SW480 (cell line): ENCODE measurements around the gene CNBP.
"Not testable (repeated sequence)": the region's sequence is repeated elsewhere in the genome, so short reads cannot be mapped to it uniquely, and the experiment has no call there.

ENCODE experiments used
- DNase-seq: peaks from one replicate; pipeline ENCODE4 v3.0.0-alpha.2; 2016; ENCODE audit warnings: low spot score

The CNBP gene

DNA sequence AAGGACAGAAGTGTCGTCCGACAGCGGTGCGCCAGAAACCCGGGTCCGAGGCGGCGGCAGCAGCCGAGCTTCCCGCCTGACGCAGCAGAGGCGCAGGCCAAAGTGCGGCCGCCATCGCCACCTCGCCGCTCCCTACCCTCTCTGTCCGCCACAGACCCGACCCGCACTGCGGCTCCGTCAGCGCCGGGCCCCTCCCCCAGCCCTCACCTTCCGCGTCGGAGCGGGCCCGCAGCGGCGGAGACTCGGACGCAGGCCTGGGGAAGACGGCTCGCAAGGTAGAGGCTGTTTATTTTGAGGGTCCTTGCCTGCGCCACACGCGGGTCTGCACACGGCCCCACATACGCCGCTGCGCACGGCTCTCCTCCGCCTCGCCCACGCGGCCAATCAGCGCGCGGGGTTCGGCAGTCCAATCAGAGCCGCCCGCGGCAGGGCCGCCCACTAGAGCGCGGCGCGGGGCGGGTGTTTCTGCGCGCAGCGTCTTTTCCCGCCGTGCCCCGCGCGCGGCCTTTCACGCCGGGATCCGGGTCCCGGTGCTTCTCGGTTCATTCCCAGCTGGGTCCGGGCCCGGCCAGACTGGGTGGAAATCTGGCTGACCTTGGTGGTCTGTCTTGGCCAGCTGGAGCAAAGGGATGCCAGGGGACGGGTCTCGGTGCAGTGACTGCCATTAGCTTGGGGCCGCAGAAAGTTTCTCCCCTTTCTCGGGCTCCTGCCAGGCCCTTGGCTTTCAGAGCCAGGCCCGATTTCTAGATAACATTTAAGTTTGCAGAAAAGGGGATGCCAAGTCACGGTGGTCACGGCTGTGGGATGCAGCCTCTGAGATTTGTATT is at the start of gene CNBP:
Gene CNBP, minus strand, starts transcription at position 328 of the 827 bp plus-strand sequence. CDS start 12,139 bp downstream, outside the sequence.
- DNase-seq, result peak; percentile 93

DNA sequence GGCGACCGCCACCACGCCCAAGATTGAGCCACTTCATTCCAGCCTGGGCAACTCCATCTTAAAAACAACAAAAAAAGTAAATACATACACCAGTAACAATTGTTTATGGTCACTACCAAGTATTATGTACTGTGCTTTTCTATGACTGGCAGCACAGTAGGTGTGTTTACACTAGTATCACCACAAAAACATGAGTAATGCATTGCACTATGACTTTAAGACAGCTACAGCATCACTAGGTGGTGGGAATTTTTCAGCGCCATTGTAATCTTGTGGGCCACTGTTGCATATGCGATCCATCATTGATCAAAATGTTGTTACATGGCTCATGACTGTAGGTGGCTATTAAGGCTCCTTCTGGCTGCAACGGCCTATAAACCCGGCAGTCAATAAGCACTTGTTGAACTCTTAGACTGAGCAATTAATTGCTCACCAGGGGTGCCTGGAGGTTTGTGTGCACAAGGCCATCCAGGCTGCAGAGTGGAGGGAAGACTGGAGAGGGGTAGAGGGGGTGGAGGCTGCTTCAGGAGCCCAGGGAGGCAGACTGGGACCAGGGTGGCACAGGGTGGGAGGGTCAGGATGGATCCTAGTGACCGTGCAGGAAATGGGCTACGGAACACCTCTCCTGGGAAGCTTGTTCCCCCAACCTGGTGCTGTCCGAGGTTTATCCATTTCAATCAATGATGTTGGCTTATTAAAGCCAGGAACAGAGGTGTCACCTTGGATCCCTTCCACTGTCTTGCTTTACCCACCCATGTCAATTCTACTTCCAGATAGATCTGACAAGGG is 47.8 kb upstream of the CNBP start:
- no peak for DNase-seq

DNA sequence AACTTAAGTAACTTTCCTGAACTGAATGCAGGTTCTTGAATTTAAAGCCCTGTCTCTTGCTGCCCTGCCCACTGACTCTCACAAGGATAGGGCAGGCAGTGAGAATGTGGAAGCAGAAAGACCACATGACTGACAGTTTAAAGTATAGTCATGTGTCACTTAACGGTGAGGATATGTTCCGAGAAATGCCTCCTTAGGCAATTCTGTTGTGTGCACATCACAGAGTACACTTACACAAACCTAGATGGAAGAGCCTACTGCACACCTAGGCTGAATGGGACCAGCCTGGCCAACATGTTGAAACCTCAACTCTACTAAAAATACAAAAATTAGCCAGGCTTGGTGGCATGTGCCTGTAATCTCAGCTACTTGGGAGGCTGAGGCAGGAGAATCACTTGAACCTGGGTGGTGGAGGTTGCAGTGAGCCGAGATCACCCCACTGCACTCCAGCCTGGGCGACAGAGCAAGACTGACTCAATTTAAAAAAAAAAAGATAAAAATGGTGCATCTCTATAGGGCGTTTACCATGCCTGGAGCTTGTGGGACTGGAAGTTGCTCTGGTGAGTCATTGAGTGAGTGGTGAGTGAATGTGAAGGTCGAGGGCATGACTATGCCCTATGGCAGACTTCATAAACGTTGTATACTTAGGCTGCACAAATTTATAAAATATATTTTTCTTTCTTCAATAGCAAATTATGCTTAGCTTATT is 46.8 kb upstream of the CNBP start:
- DNase-seq, result peak; percentile 64

DNA sequence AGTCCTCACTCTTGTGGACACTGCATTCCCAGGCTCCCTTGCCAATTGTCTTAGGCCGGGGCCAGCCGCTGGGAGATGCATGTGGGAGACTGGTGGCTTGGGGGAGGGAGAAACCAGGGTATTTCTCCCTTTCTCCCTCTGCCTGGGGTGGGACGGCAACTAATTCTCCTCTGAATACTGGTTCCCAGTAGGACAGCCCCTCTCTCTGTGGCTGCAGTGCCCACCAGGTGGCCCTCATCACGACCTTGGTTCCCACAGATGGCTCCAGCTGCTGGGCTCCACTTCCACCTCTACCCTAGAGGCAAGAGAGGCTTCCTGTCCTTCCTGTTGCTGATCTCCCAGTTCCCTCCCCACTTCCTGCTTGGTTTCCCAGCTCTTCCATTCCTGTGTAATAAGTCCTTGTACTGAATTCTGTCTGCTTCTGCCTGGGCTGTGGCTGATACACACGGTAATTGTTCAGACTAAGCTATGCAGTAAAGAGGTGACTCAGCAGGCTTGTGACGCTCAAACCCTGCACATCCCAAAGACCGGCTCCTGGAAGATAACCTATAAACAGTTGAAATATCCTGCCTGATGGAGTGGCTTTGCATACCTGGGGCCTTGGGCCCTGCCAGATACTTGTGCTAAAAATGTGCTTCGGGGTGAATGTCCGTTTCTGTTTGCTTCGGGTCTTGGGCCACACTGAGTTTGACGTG is 45.3 kb upstream of the CNBP start:
- peak; percentile 41 for DNase-seq

DNA sequence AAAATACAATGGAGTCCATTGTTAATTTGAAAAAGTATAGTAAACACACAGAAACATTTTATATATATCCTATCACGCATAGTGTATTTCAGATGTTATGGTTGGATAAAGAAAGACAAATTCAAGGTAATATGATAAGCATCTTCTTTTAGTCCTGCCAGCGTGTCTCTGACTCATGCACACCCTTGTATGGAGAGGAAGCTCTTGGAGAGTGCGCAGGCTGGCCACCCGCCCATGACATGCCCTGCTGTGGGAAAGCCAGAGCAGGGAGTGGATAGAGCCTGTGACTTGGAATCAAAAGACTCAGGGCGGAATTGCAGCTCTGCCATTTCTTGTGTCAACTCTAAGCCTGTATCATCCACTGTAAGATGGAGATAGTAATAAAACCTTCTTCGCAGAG is 42.7 kb upstream of the CNBP start:
- DNase-seq, result peak; percentile 38

DNA sequence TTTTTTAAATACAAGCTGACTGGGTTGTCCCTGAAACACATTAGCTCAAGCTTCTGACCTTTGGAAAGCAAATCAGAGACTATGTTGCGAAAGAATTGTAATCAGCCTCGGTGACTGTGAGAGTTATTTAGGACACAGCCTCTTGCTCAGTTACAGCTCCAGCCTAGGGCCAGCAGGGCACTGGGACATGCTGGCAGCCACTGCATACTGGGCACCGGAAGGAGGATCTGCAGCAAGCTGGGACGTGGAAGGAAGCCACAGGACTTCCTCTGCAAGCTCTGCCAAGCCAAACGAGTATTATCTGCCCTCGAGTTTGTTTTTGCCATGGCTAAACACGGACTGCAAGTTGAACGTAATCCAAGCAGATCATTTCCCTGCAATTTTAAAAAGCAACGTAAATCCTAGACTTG is 41.3 kb upstream of the CNBP start:
- peak; percentile 64 for DNase-seq

DNA sequence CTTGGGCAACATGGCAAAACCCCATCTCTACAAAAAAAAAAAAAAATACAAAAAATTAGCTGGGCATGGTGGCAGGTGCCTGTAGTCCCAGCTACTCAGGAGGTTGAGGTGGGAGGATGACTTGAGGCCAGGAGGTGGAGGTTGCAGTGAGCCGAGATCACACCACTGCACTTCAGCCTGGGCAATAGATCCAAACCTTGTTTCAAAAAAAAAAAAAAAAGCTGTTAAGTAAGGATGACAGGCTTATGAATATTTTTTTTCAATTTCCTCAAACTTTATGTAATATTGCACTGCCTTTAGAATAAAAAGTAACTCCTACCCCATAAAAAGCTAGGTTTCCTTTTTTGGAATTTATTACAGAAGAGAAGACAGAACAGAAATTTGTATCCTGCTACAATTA is 40.7 kb upstream of the CNBP start:
- DNase-seq, result not testable (repeated sequence)

DNA sequence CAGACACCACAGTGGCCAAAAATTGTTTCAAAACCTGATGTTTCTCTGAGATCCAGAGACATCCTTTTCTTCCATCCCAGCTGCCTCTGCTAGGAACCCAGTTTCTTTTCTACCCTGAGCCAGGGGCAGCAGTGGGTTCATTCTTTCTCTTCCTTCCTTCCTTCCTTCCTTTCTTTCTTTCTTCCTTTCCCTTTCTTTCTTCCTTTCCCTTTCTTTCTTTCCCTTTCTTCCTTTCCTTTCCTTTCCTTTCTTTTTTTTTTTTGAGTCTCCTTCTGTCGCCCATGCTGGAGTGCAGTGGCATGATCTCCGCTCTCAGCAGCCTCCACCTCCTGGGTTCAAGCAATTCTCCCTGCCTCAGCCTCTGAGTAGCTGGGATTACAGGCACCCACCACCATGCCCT is 35.0 kb upstream of the CNBP start:
- no peak for DNase-seq

DNA sequence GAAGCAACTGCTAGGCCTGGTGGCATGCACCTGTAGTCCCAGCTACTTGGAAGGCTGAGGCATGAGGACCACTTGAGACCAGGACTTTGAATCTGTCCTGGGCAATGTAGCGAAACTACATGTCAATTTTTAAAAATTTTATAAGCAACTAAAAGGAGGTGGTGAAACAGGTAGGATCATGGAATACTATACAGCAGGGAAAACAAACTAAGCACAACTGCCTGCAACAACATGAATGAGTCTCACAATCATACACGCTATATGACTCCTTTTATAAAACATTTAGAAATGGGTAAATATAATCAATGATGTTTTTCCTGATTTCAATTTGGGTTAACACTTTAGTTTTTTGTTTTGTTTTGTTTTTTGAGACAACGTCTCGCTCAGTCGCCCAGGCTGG is 29.5 kb upstream of the CNBP start:
- DNase-seq, result no peak

DNA sequence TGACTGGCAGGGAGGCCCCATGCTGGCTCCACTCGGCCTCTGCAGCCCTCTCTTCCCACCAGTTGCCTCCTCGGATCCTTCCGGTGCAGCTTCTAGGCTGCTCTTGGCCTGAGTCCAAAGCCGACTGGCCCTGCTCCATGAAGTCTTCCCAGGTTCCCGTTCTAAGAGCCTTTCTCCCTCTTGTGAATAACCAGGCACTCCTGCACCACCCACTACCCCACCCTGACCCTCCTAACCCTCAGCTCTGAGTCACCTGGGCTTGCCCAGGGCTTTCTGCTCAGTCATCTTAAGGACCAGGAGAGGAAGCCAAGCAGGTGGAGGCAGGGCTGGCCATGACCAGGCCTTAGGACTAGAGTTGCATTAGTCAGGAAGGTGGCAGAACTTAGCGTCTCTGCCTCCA is 28.1 kb upstream of the CNBP start:
- peak; percentile 95 for DNase-seq

DNA sequence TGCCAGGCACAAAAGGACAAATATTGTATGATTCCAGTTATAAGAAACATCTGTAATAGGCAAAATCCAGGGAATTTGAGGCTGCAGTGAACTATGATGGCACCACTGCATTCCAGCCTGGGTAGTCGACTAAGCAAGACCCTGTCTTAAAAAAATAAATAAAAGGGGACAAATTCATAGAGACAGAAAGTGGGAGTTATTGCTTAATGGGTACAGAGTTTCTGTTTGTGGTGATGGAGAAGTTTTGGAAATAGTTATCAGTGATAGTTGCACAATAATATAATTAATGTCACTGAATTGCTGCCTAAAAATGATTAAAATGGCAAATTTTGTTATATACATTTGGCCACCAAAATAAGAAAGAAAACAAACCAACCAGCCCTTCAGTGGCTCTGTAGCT is 27.6 kb upstream of the CNBP start:
- no peak for DNase-seq

DNA sequence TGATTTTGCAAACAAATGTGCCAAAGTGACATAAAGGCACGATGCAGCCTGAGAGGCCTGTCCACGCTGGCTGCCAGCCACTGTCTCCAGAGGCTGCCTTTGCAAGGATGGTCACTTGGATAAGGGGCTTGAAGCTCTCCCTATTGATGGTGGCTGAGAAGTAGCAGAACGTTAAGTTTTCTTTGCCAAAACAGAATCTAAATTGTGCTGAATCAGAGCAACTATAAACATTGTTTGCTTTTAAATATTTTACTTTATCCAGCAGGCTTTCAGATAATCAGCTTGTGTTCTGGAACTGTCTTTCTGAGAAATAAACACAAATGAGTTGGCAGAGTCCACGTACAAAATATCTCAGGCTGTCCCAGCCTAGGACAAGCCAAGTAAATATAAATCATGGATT is 23.8 kb upstream of the CNBP start:
- no peak for DNase-seq

DNA sequence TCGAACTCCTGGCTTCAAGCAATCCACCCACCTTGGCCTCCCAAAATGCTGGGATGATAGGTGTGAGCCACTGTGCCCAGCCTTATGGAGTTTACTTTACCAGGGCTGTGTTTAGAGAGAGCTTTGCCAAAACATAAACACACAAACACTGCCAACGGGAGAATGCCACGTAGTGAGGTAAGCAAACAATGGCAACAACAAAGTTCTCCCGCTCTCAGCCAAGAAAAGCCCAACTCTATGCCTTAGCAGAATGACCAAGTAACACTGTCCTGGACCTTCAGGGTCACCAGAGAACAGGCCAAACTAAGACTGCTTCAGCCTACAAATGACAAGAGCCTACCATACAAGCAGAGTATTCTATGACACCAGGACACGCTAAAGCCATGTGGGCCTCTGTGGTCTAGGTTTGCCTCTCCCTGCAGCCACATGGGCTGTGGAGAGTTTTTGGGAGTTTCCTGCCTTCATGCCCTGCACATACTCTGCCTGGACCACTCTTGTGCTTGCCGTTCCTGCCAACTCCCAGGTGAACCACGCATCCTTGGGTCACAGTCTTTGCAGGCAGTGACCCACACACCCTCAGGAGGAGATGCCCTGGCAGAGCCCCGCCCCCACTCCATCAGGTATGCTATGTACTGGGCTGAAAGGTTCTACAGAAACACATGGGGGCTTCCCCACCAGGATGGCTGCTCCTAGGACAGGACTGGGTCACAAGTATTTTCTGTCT is 21.6 kb upstream of the CNBP start:
- no peak for DNase-seq

DNA sequence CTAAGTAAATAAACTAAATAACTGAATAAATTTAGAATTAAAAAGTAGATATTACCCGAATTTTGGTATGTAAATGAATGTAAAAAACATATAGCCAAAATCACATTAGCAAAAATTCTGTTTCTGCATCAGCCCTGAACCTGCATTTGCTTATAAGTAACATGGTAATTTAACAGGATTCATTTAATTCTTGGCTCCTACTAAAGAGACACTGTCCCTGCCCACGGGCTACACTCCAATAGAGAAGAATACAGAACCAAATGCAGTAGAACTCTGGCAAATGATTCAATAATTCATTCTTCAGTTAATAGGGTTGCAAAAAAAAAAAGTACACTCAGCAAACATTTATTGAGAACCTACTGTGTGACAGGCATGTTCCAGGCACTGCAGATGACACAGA is 20.8 kb upstream of the CNBP start:
- no peak for DNase-seq

DNA sequence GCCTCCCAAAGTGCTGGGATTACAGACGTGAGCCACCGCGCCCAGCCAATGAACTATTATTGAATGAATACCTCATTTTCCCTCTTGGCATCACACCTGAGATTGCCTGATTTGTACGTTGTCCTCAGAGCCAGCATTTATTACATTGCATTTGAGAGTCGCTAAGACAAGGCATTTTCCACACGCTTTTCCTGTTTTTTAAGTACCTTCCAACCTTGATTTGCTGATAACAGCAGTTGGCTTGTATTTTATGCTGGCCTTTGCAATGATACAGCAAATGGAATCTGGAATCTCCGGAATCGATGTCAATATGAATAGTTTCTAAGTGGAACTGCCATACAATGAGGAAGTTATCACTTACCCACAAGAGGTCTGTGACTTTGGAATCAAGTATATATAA is 15.7 kb upstream of the CNBP start:
- no peak for DNase-seq

DNA sequence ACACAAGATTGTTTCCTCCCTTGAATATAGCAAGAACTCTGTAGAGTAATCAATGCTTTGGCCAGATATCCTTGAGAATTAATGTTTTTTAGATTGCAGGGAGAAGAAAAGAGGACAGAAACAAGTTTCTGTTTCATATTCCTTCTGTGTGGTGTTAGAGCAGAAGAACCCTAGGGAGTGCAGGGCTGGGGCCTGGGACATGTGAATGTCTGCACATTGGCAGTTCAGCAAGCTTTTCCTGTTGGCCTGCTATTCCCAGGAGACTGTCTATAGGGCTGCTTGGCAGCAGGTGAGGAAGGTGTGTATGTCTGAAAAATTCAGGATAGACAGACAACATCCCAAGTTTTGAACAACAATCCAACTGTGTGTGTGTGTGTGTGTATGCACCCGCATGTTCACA is 13.6 kb upstream of the CNBP start:
- no peak for DNase-seq

DNA sequence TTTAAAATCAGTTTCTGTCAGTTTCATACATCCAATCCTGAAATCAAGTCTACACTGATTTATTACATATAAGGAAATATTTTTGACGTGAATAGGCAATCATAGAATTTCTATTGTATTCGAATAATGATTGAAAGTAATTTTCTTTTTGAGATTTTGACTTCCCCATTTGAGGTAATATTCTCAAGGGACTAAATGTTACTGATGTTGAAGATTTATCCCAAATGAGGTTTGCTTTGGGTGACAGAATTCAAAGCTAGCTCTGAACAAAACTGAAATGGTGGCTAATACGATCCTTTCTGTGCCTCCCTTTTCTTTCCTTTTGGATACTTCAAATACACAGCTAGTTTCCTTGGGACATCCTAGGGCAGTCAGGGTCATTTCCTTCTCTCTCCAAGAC is 12.9 kb upstream of the CNBP start:
- no peak for DNase-seq

DNA sequence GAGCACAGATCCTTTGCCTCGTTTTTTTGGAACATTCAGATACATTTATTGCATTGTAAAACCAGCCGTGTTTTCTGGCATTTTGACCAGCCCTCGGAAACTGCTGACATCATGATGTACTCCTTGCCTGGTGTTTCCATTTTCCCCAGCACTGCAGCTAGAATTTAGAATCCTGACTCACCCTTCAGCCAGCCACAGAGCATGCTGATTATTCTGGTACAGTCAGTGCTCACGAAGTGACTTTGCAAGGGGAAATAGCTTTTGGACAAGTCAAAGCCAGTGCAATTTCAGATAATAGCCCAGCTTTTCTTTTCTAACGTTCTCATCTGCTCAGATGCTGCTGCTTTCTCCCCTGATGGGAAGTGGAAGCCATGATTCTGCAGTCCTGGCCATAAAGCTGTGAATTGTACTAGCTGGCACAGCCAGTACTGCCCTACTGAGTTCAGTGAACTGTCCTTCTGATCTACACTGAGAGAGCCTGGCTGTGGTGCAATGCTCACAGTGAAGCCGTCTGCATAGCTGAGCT is 12.1 kb upstream of the CNBP start:
- DNase-seq, result no peak

DNA sequence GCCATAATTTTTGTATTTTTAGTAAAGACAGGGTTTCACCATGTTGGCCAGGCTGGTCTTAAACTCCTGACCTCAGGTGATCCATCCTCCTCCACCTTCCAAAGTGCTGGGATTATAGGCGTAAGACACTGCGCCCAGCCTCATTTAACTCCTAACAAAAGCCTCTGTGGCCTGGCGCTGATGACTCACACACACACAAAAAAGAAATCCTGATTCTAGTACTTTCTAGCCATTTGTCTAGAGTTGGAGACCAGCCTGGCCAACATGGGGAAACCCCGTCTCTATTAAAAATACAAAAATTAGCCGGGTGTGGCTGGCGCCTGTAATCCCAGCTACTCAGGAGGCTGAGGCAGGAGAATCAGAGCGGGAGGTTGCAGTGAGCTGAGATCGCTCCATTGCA is 6.1 kb upstream of the CNBP start:
- not testable (repeated sequence) for DNase-seq

DNA sequence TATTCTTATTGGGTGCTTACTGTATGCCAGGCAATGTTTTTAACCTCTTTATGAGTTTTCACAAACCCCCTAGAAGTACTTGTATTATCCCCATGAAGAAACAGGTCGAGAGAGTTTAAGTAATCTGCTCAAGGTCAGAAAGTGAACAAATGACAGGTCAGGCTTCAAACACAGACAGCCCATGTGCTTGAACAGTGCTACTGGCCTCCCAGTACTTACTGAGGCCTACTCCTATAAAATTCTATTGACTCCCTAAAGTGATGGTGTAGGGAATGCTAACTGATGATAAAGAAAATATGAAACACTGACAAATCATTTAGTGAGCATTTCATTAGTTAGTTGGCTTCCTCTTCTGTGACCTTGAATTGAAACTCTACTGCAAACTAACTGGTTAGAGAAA is 4.2 kb upstream of the CNBP start:
- DNase-seq, result no peak

DNA sequence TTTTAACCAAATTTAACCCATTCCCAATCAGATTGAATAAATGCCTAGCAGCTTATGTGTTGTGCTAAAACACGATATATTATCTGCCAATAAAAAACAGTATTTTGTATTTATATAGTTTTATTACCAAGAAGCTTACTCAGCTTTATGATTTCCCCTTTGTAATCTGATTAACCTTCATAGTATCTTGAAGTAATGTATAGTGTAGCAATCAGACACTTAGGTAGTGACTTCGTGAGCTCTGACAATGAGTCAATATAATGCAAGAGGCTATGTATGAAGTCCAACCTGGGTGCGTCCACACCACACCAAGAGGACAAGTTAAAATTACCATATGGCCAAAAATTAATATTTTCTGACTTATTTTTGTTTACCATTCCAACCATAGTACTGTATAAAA is 2.1 kb upstream of the CNBP start:
- no peak for DNase-seq
